Cardiac septum (tissue), 1 donor: ENCODE measurements around the gene FAH. TPM values are rescaled to one million over a fixed set of nuclear protein-coding genes. Genes with fewer than 3 reads are reported as not detected.

Experiments used
- DNase-seq: peaks from one replicate; pipeline ENCODE4 v3.0.0-alpha.2; 2020; ENCODE audit warnings: low spot score
- intact Hi-C: fragments of 100-400 bp; cut with DNase I; formaldehyde crosslinking; loops from one replicate; pipeline ENCODE4 v1.14.0; 2022
- total RNA-seq: library from RNA; stranded (reverse); fragmentation: NEBNext Ultra II Directional; extraction: Animal tissue kit (Norgen Biotek cat#: 25700); gene quantifications from one replicate; pipeline ENCODE4 v1.2.1, GENCODE V29; 2021
- donor health status: DM: no; HTN: no; CAD: no.

The FAH gene
- total RNA-seq, 1 donor from 2014 or later, result 25.2 TPM

DNA sequence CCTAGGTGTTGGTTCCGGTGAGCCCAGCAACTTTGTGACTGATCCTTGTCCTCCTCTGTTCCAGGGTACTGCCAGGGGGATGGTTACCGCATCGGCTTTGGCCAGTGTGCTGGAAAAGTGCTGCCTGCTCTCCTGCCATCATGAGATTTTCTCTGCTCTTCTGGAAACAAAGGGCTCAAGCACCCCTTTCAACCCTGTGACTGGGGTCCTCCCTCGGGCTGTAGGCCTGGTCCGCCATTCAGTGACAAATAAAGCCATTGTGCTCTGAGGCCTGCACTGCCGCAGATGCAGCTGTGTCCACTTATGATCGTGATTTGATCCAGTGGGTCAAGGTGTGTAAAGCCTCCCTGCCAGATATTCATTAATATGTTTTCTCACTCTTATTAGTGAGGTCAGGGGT is 33.3 kb downstream of the FAH start:
- intact Hi-C loops, result no loop called here

DNA sequence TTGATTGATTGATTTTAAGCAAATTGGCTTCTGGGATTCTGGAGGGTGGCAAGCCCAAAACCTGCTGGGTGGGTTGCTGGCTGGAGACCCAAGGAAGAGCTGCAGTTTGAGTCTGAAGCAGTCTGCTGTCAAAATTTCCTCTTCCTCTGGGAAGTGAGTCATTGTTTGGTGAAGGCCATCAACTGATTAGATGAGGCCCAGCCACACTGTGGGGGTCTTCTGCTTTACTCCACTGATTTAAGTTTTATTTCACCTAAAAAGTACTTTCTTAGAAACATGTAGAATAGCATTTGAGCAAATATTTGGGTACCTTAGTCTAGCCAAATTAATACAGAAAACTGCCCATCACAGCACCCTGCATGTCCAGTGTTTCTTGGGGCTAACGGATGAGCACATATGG is 33.8 kb downstream of the FAH start:
- intact Hi-C loops, result no loop called here
- DNase-seq, result no peak

More for the DNA sequence above, 33.3 kb downstream of the FAH start:
- DNase-seq, result no peak

DNA sequence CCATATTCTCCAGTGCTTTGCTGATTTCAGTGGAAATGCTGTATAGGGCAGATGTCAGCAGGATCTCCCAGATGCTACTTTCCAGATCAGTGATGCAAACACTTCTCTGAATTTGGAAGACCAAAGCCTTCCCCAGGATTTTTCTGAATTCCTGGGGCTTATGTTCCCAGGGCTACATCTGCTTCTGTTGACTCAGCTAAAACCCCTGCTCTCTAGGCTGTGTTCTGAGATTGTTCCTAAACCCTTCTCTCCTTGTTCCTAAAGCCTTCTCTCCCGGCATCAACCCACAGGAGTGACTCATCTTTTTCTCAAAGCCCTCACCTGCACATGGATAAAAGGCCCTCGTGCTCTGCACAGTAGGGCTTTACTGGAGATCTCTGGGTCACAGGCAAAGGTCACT is 35.5 kb downstream of the FAH start:
- DNase-seq, result no peak
- intact Hi-C loops, result no loop called here

DNA sequence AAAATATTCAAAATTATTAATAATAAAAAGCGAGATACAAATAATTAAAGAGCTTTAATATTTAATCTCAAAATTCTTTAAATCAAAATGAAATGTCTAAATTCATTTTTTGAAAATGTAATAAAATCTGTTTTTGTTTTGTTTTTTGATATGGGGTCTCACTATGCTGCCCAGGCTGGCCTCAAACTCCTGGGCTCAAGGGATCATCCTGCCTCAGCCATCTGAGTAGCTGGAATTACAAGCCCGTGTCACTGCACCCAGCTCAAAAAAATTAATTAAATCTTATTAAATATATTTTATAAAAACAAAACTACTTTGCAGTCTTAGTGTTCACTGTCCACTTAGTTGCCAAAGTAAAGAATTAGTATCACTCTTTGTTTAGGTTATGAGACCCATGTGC is 38.4 kb downstream of the FAH start:
- intact Hi-C loops, result no loop called here
- DNase-seq, result no peak

DNA sequence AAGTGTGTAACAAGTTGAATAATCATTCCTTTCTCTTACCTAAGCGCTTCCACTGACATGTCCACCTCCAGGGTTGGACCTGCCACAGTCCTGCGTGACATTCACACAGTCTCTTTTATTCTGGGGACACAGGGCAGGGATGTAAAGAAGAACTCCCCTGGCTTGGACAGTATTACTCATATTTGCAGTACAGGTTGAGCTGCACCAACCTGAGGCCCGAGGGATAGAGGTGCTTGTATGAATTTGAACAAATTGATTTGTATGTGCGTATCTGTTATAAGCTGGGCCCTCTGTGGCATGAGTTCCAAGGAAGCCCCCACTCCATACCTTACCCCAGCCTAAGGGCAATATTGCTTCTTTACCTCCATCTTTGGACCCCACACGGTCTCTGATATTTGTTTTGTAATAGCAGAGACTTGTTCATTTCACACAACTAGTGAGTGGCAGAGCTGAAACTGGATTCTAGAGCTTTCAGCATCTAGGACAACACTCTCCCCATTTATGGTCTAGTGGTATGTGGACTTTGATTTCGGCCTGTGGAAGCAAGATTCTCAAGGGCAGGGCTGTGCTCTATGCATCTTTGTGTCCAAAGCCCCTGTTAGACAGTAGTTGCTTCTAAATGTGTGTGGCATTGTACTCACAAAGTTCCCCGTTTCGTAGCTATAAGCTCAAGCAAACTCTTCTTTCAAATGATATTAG is 39.2 kb downstream of the FAH start:
- intact Hi-C loops, result no loop called here
- no peak for DNase-seq

DNA sequence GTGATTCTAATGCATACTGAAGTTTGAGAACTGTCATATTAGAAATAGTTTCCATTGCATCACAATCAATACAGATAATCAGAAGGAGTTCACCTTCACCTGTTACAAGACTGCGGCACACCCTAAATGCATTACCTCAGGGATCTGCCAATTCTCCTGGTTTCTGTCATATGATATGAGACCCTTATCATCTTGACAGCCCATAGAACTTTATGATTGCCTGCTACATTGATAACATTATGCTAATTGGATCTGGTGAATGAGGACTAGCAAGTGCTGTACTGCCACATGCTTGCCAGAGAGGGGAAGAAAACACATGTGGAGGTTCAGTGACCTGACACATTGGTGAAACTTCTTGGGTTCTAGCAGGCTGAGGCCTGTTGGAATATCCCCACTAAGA is 41.4 kb downstream of the FAH start:
- no peak for DNase-seq
- intact Hi-C loops, result no loop called here

DNA sequence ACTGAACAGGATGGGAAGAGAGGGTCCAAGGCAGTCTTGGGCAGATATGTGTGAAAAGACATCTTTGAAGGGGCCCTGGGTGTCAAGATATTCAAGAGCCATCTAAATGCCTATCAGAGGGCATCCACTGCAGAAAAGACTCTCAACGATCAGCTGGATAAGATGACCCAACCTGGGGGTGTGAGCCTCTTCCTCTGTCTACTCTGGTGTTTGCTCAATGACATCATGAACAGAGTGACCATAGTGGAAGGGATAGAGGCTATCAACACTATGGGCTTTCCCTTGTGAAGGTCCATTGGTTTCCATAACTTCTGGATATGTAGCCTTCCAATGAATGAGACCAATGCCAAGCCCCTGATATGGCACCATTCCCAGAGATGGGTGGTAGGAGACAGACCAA is 42.1 kb downstream of the FAH start:
- intact Hi-C loops, result no loop called here
- DNase-seq, result no peak

DNA sequence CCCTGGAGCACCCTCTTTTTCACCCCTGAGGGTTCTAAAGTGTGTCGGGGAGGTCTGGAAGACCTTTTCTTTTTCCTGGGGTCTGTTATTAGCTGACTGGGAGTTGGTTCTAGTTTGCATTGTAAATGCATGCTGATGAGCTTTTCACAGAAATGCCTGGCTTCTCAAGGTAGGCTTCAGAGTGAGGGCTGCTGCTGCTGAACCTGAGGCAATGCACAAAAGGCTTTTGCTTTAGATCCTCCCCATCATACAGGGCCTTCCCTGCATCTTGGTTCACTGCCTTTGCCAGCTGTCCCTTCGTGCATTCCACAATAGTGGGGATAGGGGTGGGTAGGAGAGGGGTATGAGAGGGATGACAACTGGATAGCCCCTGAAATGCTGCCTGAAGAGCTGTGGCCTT is 46.6 kb downstream of the FAH start:
- intact Hi-C loops, result no loop called here
- no peak for DNase-seq

DNA sequence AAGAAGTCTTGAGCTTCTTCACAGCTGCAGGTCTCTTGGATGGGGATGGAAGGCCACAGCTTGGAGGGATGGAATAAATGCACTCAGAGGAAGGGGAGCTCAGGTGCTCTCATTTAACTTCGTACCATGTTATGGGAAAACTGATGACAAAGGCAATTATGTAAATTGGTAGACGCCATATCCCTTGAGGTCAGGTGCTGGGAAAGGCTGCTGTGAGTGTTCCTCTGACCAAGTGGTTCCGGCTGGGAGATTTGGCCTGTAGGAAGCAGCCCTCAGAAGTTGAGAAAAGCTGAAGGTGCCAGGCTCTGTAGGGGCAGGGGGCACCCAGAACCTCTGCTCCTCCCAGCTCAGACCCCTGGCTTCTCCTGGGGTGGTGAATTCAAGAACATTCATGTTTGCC is 47.1 kb downstream of the FAH start:
- intact Hi-C loops, result no loop called here
- no peak for DNase-seq

DNA sequence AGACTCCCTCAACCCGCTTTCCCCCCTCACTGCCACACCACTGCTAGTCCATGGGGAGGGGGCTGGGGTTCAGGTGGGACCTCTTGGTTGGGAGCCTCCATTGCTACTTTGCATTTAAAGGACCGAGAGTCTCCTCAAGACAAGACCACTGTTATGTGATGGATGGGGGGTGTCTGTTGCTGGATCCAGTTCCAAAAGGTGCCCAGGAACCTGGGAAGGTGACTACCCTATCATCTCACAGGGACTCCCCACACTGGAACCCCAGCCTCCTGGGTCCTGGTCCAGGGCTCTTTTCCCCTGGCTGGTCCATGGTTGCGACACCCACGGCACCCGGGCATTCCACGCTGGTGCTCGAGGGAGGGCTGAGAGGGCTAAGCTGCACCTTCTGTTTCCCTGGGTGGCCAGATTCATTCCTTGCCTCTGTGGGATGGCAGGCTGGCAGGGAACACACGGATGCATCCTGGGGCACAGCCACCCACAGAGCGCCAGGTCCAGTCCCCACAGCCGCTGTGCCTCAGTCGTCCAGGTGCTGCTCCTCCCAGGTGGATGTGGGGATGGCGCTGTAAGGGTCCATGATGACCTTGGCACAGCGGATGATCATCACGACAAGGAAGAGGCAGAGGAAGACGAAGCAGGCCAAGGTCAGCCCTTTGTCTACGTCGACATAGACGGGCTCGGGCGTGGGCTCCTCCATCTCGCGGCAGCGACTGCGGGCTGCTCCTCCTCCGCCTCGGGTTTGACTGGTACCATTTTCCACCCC is 48.6 kb downstream of the FAH start:
- intact Hi-C loops, result no loop called here
- no peak for DNase-seq

DNA sequence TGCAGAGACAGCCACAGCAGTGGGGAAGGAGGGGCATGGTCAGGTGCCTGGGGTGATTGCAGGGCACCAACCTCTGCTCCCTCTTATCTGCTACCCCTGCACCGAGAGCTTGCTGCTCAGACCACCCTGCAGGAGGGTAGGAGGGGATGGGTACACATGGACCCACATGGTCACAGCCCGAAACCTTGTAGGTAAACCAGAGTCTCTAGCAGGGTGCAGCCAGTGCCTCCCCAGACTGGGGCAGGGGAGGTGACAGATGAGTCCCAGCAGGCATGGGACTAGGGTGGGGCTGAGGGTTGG is 49.2 kb downstream of the FAH start:
- intact Hi-C loops, result no loop called here
- DNase-seq, result no peak

DNA sequence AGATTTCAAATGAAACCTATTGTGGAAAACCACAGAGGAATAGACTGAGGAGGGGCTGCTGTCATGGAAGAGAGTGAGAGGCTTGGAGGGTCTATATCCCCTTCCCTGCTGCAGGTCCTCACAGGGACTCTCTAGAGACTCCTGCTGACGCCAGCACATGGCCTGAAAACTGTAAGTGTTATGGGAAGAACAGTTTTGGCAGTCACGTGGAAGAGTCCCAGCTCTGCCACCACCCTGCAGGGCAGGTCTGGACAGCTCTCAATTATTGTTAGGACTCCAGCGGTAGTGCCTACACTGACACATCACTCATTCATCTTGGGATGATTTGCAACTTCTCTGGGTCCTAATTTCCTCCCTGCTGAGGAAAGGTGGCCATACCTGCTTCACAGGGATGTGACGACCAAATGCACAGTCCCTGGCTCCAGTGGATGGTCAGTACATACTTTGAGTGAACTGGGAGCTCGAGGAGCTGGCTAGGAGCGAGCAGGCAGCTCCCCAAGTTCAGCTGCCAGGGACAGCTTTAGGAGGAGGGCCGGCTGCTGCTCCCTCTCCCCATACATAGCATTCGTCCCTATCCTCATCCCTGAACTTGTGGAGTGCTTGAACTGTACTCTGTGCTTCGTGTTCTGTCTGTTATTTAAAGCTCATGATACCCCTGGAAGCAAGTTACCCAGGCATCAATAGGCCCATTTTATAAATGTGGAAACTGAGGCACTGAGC is 50.0 kb downstream of the FAH start:
- DNase-seq, result no peak
- intact Hi-C loops, result no loop called here

DNA sequence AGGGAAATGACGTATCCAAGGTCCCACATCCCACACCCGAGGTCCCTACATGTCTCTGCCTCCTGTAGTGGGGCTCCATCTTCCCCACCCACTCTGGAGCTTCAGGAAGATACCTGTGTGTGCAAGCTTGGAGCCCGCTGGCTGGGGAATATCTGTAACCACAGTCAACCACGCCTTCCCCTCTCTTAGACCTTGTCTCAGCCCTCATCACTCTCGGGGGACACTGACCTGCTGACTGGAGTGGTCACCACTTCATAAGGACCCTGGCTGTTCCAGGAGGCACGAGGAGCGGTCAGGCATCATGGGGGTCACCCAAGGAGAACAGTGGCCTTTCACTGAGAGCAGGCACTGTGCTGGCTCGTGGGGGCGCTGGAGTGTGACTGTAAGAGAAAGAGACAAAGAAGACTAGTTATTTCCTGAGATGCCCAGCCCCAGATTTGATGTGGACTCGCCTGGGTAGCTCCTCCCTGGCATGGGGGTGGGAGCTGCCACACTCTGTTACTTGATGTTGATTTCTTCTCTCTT is 50.6 kb downstream of the FAH start:
- intact Hi-C loops, result no loop called here
- no peak for DNase-seq

DNA sequence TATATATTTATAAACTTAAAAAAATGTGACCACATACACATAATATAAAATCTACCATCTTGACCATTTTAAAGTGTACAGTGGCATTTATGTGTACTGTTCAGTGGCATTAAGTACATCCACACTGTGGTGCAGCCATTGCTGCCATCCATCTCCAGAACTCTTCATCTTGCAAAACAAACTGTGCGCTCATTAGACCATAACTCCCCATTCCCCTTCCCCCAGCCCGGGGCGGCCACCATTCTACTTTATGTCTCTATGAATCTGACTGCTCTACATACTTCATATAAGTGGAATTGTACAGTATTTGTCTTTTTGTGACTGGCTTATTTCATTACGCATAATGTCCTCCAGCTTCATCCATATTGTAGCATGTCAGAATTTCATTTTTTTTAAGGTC is 51.4 kb downstream of the FAH start:
- intact Hi-C loops, result no loop called here
- DNase-seq, result no peak

DNA sequence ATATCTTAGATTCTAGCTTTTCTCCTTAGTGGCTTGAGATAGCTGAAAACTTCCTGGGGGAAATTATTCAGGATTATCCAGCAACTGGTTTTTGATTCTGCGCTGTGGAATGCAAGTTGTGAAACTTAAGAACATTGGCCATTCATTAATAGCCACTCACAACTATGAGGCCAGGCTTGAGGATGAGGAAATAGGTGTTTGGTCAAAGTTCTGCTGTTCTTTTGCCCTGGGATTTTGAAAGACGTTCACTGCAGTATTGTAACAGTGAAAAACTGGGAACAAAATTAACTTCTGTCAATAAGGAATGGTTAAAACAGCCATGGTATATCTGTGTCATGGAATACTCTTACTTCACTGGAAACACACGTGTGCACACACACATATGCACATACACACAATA is 55.1 kb downstream of the FAH start:
- no peak for DNase-seq
- intact Hi-C loops, result no loop called here

DNA sequence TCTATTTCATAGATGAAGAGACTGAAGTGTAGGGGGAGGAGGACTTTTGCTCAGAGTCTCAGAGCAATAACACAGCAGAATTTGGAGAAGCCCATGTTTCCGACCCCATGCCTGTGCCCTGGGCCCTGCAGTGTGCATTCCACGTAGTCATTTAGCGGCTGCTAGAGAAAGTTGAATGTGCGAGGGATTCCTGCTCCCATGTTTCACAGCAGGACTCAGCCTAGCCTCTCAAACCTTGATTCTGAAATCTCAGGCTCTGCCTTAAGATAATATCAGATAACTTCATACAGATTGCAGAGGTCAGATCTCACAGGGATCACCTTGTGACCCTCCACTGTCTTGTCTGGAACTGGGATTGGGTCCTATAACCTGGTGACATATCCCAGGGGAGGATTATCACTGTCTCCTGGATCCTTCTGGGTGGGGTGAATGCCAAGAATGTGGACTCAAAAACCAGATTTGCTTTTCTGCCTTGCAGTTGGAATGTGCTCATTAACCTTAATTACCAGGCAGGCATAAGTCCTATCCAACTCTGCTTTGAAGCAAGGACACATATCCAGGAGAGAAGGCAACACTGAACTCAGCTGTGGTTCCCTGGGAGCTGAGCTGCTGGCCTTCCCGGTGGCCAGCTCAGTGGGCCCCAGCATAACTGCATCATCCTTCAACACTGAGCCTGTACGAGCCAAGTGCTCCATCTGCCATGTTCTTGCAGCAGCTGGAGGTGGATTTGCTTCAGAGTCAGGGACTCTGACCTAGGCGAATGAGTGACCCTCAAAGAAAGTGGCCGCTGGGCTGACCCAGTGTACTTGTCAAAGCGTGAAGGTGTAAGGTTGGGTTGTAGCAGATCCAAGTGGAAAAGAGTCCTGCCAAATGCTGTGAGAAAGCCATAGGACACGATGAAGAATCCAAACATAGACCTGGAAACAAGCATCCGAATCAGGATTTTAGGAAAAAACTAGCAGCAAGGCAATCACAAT is 56.2 kb downstream of the FAH start:
- intact Hi-C loops, result no loop called here
- no peak for DNase-seq

DNA sequence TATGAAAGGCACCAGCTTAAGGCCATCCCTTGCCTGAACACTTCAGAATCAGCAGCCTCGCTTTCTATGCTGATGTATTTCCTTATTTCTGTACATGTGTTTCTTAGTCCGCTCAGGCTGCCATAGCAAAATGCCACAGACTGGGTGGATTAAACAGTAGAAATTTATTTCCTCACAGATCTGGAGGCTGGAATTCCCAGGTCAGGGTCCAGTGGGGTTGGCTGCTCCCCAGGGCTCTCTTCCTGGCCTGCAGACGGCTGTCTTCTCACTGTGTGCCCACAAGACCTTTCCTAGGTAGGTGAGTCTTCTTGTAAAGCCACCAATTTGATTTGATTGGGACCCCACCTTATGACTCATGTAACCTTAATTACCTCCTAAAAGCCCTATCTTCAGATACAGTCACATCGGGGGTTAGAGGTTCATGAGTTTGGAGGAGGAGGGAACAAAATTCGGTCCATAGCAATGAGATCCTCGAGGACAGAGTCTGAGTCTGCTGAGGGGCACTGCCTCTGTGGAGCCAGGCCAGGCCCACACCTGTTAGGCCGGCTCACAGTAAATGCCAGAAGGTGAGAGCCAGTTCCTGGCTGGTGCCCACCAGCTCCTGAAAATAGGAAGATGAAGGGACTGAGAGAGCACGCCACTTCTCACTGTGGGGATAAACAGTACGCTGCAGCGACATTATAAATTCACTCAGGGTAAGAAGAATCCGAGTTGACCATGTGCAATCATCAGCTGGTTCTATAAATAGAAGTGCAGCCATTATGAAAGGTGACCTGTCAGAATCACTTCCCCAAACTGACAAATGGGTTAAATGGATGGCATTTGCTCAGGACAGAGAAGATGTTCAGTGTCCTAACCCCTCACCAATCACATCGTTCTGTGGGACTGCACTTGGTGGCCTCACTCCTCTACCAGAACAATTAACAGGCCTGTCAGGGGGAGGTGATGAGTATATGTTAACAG is 58.1 kb downstream of the FAH start:
- intact Hi-C loops, result no loop called here

DNA sequence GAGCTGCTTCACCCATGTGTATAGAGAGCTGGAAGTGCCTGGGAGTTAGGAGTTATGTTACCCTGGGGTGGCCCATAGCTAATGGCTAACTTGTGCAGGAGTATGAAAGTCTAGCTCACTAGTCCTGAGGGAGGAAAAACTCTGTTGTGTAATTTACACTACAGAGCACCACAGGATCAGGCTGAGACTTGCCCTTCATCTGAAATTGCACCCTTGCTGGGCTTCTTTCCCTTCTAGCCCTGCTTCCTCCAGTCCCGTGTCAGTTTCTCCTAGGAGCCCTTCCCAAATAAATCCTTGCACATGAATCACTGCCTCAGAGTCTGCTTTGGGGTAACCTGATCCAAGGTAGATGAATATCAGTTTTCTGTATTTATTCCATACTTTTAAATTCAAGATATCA is 59.2 kb downstream of the FAH start:
- no peak for DNase-seq
- intact Hi-C loops, result no loop called here

More for the DNA sequence above, 58.1 kb downstream of the FAH start:
- DNase-seq, result no peak

DNA sequence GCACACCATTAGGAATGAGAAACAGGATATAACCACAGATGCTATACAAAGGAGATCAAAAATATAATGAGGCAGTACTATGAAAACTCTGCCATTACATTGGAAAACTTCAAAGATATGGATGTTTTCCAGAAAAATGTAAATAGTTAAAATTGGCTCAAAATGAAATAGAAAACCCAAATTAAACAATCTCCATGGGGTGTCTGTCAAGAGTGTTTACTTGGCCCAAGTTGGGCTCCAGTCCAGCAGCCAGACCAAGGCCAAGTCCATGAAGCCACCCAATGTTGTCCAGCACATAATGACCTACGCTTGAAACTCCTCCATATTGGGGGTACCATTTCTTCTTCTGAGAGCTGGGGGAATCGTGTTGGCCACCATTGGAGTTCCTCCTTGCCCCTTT is 62.1 kb downstream of the FAH start:
- intact Hi-C loops, result no loop called here
- no peak for DNase-seq
